ENCODE data around the gene ENOPH1. TPM values are rescaled to one million over a fixed set of nuclear protein-coding genes. Genes with fewer than 3 reads are reported as not detected.
A peak's percentile ranks its signal among the peaks of the same experiment; 100 is the strongest.
"Not testable (repeated sequence)": the region's sequence is repeated elsewhere in the genome, so short reads cannot be mapped to it uniquely, and the experiment has no call there.

ENOPH1 gene
- total and polyA plus RNA-seq, 4 donors, result 17.1 to 24.4 (median 17.6) TPM

- ATAC-seq (ENCODE audit: low FRiP score) (no peak), DNase-seq (no peak)
- WGBS, 2 donors, result 48 to 59% methylated on average over 3 of the region's 3 CpGs
- no peak overlapping the region for H3K4me3 ChIP-seq (ENCODE audit: low read length in 2 of 2)
- H3K9me3 ChIP-seq (ENCODE audit: control insufficient read depth, low read length), result no peaks in the 10 kb centered on the region
- intact Hi-C loops (cut with DNase I), result loop anchor here in 1 of 2 donors (10.0 kb wide), 2 partner anchors 337 to 1167 kb away; no protein-coding TSS in a partner anchor
- no peaks in the 10 kb centered on the region for H3K4me1 ChIP-seq (ENCODE audit: control insufficient read depth in 1 of 2, insufficient read depth in 2 of 2, low read length in 2 of 2)
- no peaks in the 10 kb centered on the region for H3K36me3 ChIP-seq (ENCODE audit: control insufficient read depth in 1 of 2, insufficient read depth in 2 of 2, low read length in 1 of 2)
- no peak overlapping the region for H3K27ac ChIP-seq (ENCODE audit: low read depth in 1 of 2, low read length in 2 of 2)
- H3K27me3 ChIP-seq (ENCODE audit: control insufficient read depth in 1 of 2, insufficient read depth in 2 of 2, low read length in 1 of 2), result no peaks in the 10 kb centered on the region
These were observed 37.1 kb downstream of the ENOPH1 start for GRCh38 chr4:82467471-82467870.

DNA sequence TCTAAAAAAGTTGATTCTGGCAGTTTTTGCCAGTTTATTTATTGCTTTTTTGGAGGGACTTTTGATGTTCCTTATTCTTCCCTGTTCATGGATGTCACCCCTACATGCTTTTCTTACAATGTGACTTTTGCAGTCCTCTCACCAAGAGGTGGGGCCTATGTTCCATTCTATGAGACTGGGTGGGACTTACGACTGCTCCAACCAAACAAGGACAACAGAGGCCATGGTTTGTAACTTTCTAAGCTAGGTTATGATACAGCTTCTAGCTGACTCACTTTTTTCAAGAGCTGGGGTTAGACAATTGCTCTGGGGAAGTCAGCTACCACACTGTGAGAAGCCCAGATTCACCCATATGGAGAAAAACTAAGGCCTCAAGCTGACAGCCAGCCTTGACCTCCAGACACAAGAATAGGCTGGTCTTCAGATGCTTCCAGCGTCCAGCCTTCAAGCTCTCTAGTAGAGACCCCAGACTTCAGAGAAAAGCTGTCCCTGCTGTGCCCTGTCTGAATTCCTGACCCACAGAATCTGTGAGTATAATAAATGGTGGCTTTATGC, 39.5 kb downstream of the ENOPH1 start:
- Histone ChIP-seq H3K4me1 (ENCODE audit: control insufficient read depth in 1 of 2, insufficient read depth in 2 of 2, low read length in 2 of 2) (no peaks in the 10 kb centered on the region), H3K9me3 (ENCODE audit: control insufficient read depth, low read length) (no peaks in the 10 kb centered on the region), H3K27me3 (ENCODE audit: control insufficient read depth in 1 of 2, insufficient read depth in 2 of 2, low read length in 1 of 2) (no peaks in the 10 kb centered on the region), H3K4me3 (ENCODE audit: low read length in 2 of 2) (no peak overlapping the region), H3K36me3 (ENCODE audit: control insufficient read depth in 1 of 2, insufficient read depth in 2 of 2, low read length in 1 of 2) (no peaks in the 10 kb centered on the region), H3K27ac (ENCODE audit: low read depth in 1 of 2, low read length in 2 of 2) (no peak overlapping the region)
- WGBS, 2 donors, result 61 to 66% methylated on average over 2 of the region's 2 CpGs
- peak; percentile 59 for ATAC-seq (ENCODE audit: low FRiP score)
- DNase-seq, result no peak
- intact Hi-C loops (cut with DNase I), result loop anchor here in 1 of 2 donors (10.0 kb wide), 2 partner anchors 335 to 1165 kb away; no protein-coding TSS in a partner anchor

GRCh38 chr4:82473080-82473479, 42.7 kb downstream of the ENOPH1 start:
- H3K36me3 ChIP-seq (ENCODE audit: control insufficient read depth in 1 of 2, insufficient read depth in 2 of 2, low read length in 1 of 2); intact Hi-C loops (cut with DNase I); ATAC-seq (ENCODE audit: low FRiP score); H3K4me3 ChIP-seq (ENCODE audit: low read length in 2 of 2); H3K27me3 ChIP-seq (ENCODE audit: control insufficient read depth in 1 of 2, insufficient read depth in 2 of 2, low read length in 1 of 2); H3K4me1 ChIP-seq (ENCODE audit: control insufficient read depth in 1 of 2, insufficient read depth in 2 of 2, low read length in 2 of 2); H3K9me3 ChIP-seq (ENCODE audit: control insufficient read depth, low read length); H3K27ac ChIP-seq (ENCODE audit: low read depth in 1 of 2, low read length in 2 of 2); DNase-seq: not testable (repeated sequence)
- 56 to 78% methylated on average over 5 of the region's 5 CpGs for WGBS, 2 donors

GRCh38 chr4:82473621-82474164, 43.3 kb downstream of the ENOPH1 start:
- Histone ChIP-seq H3K4me1 (ENCODE audit: control insufficient read depth in 1 of 2, insufficient read depth in 2 of 2, low read length in 2 of 2) (no peaks in the 10 kb centered on the region), H3K27ac (ENCODE audit: low read depth in 1 of 2, low read length in 2 of 2) (no peak overlapping the region), H3K36me3 (ENCODE audit: control insufficient read depth in 1 of 2, insufficient read depth in 2 of 2, low read length in 1 of 2) (no peaks in the 10 kb centered on the region), H3K9me3 (ENCODE audit: control insufficient read depth, low read length) (no peaks in the 10 kb centered on the region), H3K27me3 (ENCODE audit: control insufficient read depth in 1 of 2, insufficient read depth in 2 of 2, low read length in 1 of 2) (no peaks in the 10 kb centered on the region), H3K4me3 (ENCODE audit: low read length in 2 of 2) (no peak overlapping the region)
- intact Hi-C loops (cut with DNase I), result no loop called here
- WGBS, 2 donors, result 92 to 96% methylated on average over 15 of the region's 15 CpGs
- DNase-seq, result no peak
- no peak for ATAC-seq (ENCODE audit: low FRiP score)

GRCh38 chr4:82475931-82476330, 45.5 kb downstream of the ENOPH1 start:
- WGBS, 2 donors, result 90 to 92% methylated on average over 7 of the region's 7 CpGs
- H3K4me3 ChIP-seq (ENCODE audit: low read length in 2 of 2); H3K4me1 ChIP-seq (ENCODE audit: control insufficient read depth in 1 of 2, insufficient read depth in 2 of 2, low read length in 2 of 2); H3K27ac ChIP-seq (ENCODE audit: low read depth in 1 of 2, low read length in 2 of 2); H3K9me3 ChIP-seq (ENCODE audit: control insufficient read depth, low read length); H3K36me3 ChIP-seq (ENCODE audit: control insufficient read depth in 1 of 2, insufficient read depth in 2 of 2, low read length in 1 of 2); H3K27me3 ChIP-seq (ENCODE audit: control insufficient read depth in 1 of 2, insufficient read depth in 2 of 2, low read length in 1 of 2); ATAC-seq (ENCODE audit: low FRiP score); DNase-seq; intact Hi-C loops (cut with DNase I): not testable (repeated sequence)

DNA sequence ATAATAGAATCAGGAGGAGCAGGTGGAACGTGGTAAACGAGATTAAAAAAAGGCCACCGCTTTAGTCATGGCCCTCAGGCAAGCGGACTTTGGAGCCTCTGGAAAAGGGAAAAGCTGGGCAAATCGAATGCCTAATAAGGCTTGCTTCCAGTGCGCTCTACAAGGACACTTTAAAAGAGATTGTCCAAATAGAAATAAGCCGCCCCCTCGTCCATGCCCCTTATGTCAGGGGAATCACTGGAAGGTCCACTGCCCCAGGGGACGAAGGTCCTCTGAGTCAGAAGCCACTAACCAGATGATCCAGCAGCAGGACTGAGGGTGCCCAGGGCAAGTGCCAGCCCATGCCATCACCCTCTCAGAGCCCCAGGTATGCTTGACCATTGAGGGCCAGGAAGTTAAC, 47.1 kb downstream of the ENOPH1 start:
- ATAC-seq (ENCODE audit: low FRiP score); intact Hi-C loops (cut with DNase I); H3K4me3 ChIP-seq (ENCODE audit: low read length in 2 of 2); H3K36me3 ChIP-seq (ENCODE audit: control insufficient read depth in 1 of 2, insufficient read depth in 2 of 2, low read length in 1 of 2); H3K27me3 ChIP-seq (ENCODE audit: control insufficient read depth in 1 of 2, insufficient read depth in 2 of 2, low read length in 1 of 2); H3K9me3 ChIP-seq (ENCODE audit: control insufficient read depth, low read length); DNase-seq; H3K27ac ChIP-seq (ENCODE audit: low read depth in 1 of 2, low read length in 2 of 2); H3K4me1 ChIP-seq (ENCODE audit: control insufficient read depth in 1 of 2, insufficient read depth in 2 of 2, low read length in 2 of 2): not testable (repeated sequence)
- WGBS, 2 donors, result 90 to 94% methylated on average over 9 of the region's 9 CpGs

GRCh38 chr4:82479562-82479961, 49.2 kb downstream of the ENOPH1 start:
- no peaks in the 10 kb centered on the region for H3K9me3 ChIP-seq (ENCODE audit: control insufficient read depth, low read length)
- no peaks in the 10 kb centered on the region for H3K27me3 ChIP-seq (ENCODE audit: control insufficient read depth in 1 of 2, insufficient read depth in 2 of 2, low read length in 1 of 2)
- H3K27ac ChIP-seq (ENCODE audit: low read depth in 1 of 2, low read length in 2 of 2), result no peak overlapping the region
- DNase-seq (no peak), ATAC-seq (ENCODE audit: low FRiP score) (no peak)
- no peaks in the 10 kb centered on the region for H3K36me3 ChIP-seq (ENCODE audit: control insufficient read depth in 1 of 2, insufficient read depth in 2 of 2, low read length in 1 of 2)
- no peaks in the 10 kb centered on the region for H3K4me1 ChIP-seq (ENCODE audit: control insufficient read depth in 1 of 2, insufficient read depth in 2 of 2, low read length in 2 of 2)
- 95 to 97% methylated on average over 14 of the region's 14 CpGs for WGBS, 2 donors
- H3K4me3 ChIP-seq (ENCODE audit: low read length in 2 of 2), result no peak overlapping the region
- intact Hi-C loops (cut with DNase I), result no loop called here

- Histone ChIP-seq H3K36me3 (ENCODE audit: control insufficient read depth in 1 of 2, insufficient read depth in 2 of 2, low read length in 1 of 2) (no peaks in the 10 kb centered on the region), H3K27me3 (ENCODE audit: control insufficient read depth in 1 of 2, insufficient read depth in 2 of 2, low read length in 1 of 2) (no peaks in the 10 kb centered on the region), H3K27ac (ENCODE audit: low read depth in 1 of 2, low read length in 2 of 2) (no peak overlapping the region), H3K4me1 (ENCODE audit: control insufficient read depth in 1 of 2, insufficient read depth in 2 of 2, low read length in 2 of 2) (no peaks in the 10 kb centered on the region), H3K4me3 (ENCODE audit: low read length in 2 of 2) (no peak overlapping the region), H3K9me3 (ENCODE audit: control insufficient read depth, low read length) (no peaks in the 10 kb centered on the region)
- ATAC-seq (ENCODE audit: low FRiP score) (no peak), DNase-seq (no peak)
- WGBS, 2 donors, result 85 to 93% methylated on average over 10 of the region's 10 CpGs
- intact Hi-C loops (cut with DNase I), result no loop called here
These were observed 50.5 kb downstream of the ENOPH1 start for GRCh38 chr4:82480771-82481505.

DNA sequence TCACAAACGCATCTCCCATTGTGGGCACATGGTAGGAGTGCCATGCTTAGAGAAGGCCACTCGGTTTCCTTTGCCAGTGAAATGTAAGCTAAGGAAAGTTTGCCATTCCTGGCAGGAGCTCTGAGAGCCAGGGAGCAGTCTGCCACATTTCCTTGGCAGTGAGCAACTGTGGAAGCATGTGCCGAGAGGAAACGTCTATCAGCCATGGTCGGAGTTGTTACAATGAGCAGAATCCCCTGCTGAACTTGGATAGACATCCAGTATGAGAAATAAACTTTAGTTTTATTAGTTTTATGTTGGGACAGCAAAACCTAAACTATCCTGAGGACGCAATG, 51.1 kb downstream of the ENOPH1 start:
- Histone ChIP-seq H3K36me3 (ENCODE audit: control insufficient read depth in 1 of 2, insufficient read depth in 2 of 2, low read length in 1 of 2) (no peaks in the 10 kb centered on the region), H3K9me3 (ENCODE audit: control insufficient read depth, low read length) (no peaks in the 10 kb centered on the region), H3K4me3 (ENCODE audit: low read length in 2 of 2) (no peak overlapping the region), H3K4me1 (ENCODE audit: control insufficient read depth in 1 of 2, insufficient read depth in 2 of 2, low read length in 2 of 2) (no peaks in the 10 kb centered on the region), H3K27ac (ENCODE audit: low read depth in 1 of 2, low read length in 2 of 2) (no peak overlapping the region), H3K27me3 (ENCODE audit: control insufficient read depth in 1 of 2, insufficient read depth in 2 of 2, low read length in 1 of 2) (no peaks in the 10 kb centered on the region)
- DNase-seq, result no peak
- 11 to 14% methylated on average over 6 of the region's 6 CpGs for whole genome bisulfite sequencing, 2 donors
- no peak for ATAC-seq (ENCODE audit: low FRiP score)
- intact Hi-C loops (cut with DNase I), result no loop called here
